GM21515 (cell line): Measurements from ENCODE around the gene ARMH3.
A peak's percentile ranks its signal among the peaks of the same experiment; 100 is the strongest.

ENCODE experiments used
- ATAC-seq: cut with Tn5 transposase; IDR thresholded peaks from one replicate; pipeline ENCODE4 v1.9.1; 2021; ENCODE audit not compliant: unreplicated experiment

The ARMH3 gene

GRCh38 chr10:101950213-101950612 is 105.8 kb downstream of the ARMH3 start:
- ATAC-seq, result no peak

GRCh38 chr10:101941871-101942270 is 114.1 kb downstream of the ARMH3 start:
- ATAC-seq, result no peak

GRCh38 chr10:101940916-101941315 is 115.1 kb downstream of the ARMH3 start:
- ATAC-seq, result no peak

- ATAC-seq, result no peak
These were observed 116.2 kb downstream of the ARMH3 start for GRCh38 chr10:101939729-101940128.

- no peak for ATAC-seq
These were observed 116.8 kb downstream of the ARMH3 start for GRCh38 chr10:101939008-101939648.

GRCh38 chr10:101938305-101939007 is 117.5 kb downstream of the ARMH3 start:
- no peak for ATAC-seq

GRCh38 chr10:101935431-101935830 is 120.5 kb downstream of the ARMH3 start:
- no peak for ATAC-seq

- no peak for ATAC-seq
These were observed 121.2 kb downstream of the ARMH3 start for GRCh38 chr10:101934686-101935305.

- no peak for ATAC-seq
These were observed 122.0 kb downstream of the ARMH3 start for GRCh38 chr10:101933976-101934375.

- ATAC-seq, result no peak
These were observed 123.8 kb downstream of the ARMH3 start for GRCh38 chr10:101932183-101932582.

- no peak for ATAC-seq
These were observed 130.9 kb downstream of the ARMH3 start for GRCh38 chr10:101925027-101925426.

GRCh38 chr10:101923256-101923655 is 132.7 kb downstream of the ARMH3 start:
- ATAC-seq, result no peak

- ATAC-seq, result no peak
These were observed 133.1 kb downstream of the ARMH3 start for GRCh38 chr10:101922846-101923245.

- no peak for ATAC-seq
These were observed 135.4 kb downstream of the ARMH3 start for GRCh38 chr10:101920546-101920945.

GRCh38 chr10:101919026-101919770 is 136.8 kb downstream of the ARMH3 start:
- ATAC-seq, result no peak

- ATAC-seq, result no peak
These were observed 143.3 kb downstream of the ARMH3 start for GRCh38 chr10:101912561-101913179.

GRCh38 chr10:101906586-101907183 is 149.3 kb downstream of the ARMH3 start:
- no peak for ATAC-seq

GRCh38 chr10:101905251-101905650 is 150.7 kb downstream of the ARMH3 start:
- ATAC-seq, result no peak

GRCh38 chr10:101903827-101904550 is 152.0 kb downstream of the ARMH3 start:
- peak; percentile 67 for ATAC-seq

- no peak for ATAC-seq
These were observed 153.2 kb downstream of the ARMH3 start for GRCh38 chr10:101902820-101903145.
